HG03520 (cell line): ENCODE data around the gene CCDC192.
A peak's percentile ranks its signal among the peaks of the same experiment; 100 is the strongest.

Experiments used
- ATAC-seq: cut with Tn5 transposase; IDR thresholded peaks from one replicate; pipeline ENCODE4 v1.9.1; 2021; ENCODE audit warnings: mild to moderate bottlenecking, moderate library complexity; ENCODE audit not compliant: unreplicated experiment

The CCDC192 gene

GRCh38 chr5:127942246-127943060 lies 239.3 kb downstream of the CCDC192 start:
- no peak for ATAC-seq

GRCh38 chr5:127943061-127943371 lies 239.8 kb downstream of the CCDC192 start:
- ATAC-seq = peak; percentile 60

- ATAC-seq = no peak
Observed at GRCh38 chr5:127944125-127944524, 240.9 kb downstream of the CCDC192 start.

GRCh38 chr5:127947941-127948340 lies 244.8 kb downstream of the CCDC192 start:
- ATAC-seq = no peak

- no peak for ATAC-seq
Observed at GRCh38 chr5:127950707-127951391, 247.7 kb downstream of the CCDC192 start.

GRCh38 chr5:127951791-127952190 lies 248.6 kb downstream of the CCDC192 start:
- no peak for ATAC-seq

GRCh38 chr5:127957183-127957582 lies 254.0 kb downstream of the CCDC192 start:
- no peak for ATAC-seq

GRCh38 chr5:127957701-127958239 lies 254.6 kb downstream of the CCDC192 start:
- ATAC-seq = no peak

- ATAC-seq = no peak
Observed at GRCh38 chr5:127958421-127959011, 255.3 kb downstream of the CCDC192 start.

GRCh38 chr5:127959152-127959764 lies 256.1 kb downstream of the CCDC192 start:
- ATAC-seq = no peak

- ATAC-seq = no peak
Observed at GRCh38 chr5:127960270-127960691, 257.1 kb downstream of the CCDC192 start.

GRCh38 chr5:127961006-127961762 lies 258.0 kb downstream of the CCDC192 start:
- ATAC-seq = no peak

GRCh38 chr5:127961763-127962145 lies 258.6 kb downstream of the CCDC192 start:
- ATAC-seq = no peak

GRCh38 chr5:127962491-127962890 lies 259.3 kb downstream of the CCDC192 start:
- no peak for ATAC-seq

GRCh38 chr5:127963233-127963632 lies 260.0 kb downstream of the CCDC192 start:
- ATAC-seq = no peak

GRCh38 chr5:127963931-127964330 lies 260.7 kb downstream of the CCDC192 start:
- no peak for ATAC-seq

- ATAC-seq = no peak
Observed at GRCh38 chr5:127967323-127967982, 264.3 kb downstream of the CCDC192 start.

GRCh38 chr5:127967983-127968592 lies 264.9 kb downstream of the CCDC192 start:
- ATAC-seq = no peak

- no peak for ATAC-seq
Observed at GRCh38 chr5:127969002-127969401, 265.8 kb downstream of the CCDC192 start.

GRCh38 chr5:127969651-127970050 lies 266.5 kb downstream of the CCDC192 start:
- no peak for ATAC-seq
